ENCODE data around the gene CACTIN. TPM values are rescaled to one million over a fixed set of nuclear protein-coding genes. Genes with fewer than 3 reads are reported as not detected.
"Not testable (repeated sequence)": the region's sequence is repeated elsewhere in the genome, so short reads cannot be mapped to it uniquely, and the experiment has no call there.

The CACTIN gene
- total and polyA plus RNA-seq, 4 experiments from 2014 or later = 4.4 to 50.4 (median 30.1) TPM

DNA sequence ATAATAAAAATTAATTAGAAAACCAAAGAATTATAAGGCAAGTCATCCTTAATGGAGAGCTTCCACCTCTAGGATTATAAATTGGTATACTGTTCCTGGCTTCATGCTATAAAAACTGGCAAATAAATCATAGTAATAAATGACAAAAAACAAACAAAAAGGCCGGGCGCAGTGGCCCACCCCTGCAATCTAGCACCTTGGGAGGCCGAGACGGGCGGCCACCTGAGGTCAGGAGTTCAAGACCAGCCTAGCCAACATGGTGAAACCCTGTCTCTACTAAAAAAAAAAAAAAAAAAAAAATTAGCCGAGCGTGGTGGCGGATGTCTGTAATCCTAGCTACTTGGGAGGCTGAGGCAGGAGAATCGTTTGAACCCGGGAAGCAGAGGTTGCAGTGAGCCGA, 56.5 kb downstream of the CACTIN start:
- H3K4me3 Mint-ChIP-seq; H3K27ac Mint-ChIP-seq; H3K27ac ChIP-seq (ENCODE audit: low read depth, low read length); H3K9me3 ChIP-seq (ENCODE audit: control insufficient read depth in 1 of 2, low read length in 2 of 2); H3K36me3 Mint-ChIP-seq; H3K4me3 ChIP-seq (ENCODE audit: low read length in 2 of 2); H3K27me3 ChIP-seq (ENCODE audit: insufficient read depth, low read length); DNase-seq; H3K9me3 Mint-ChIP-seq; H3K36me3 ChIP-seq (ENCODE audit: insufficient read depth, low read length); H3K27me3 Mint-ChIP-seq: not testable (repeated sequence)
- intact Hi-C loops (cut with micrococcal nuclease) = loop anchor here (5.0 to 10.0 kb wide), 3 partner anchors 63 to 495 kb away; partner anchors contain the start of genes FZR1 and ZBTB7A
- peaks cover 15% of the 10 kb centered on the region for H3K4me1 ChIP-seq (ENCODE audit: insufficient read depth, low read length)
- H3K4me1 Mint-ChIP-seq = peaks cover 3 to 19% (median 15%) of the 10 kb centered on the region in 4 donors
- CTCF ChIA-PET (ENCODE audit: partially characterized antibody) = interaction anchor here (1.1 to 1.5 kb wide), 2 partner anchors 13 to 15 kb away, joined by 3 to 8 read pairs; partner anchors contain the start of genes GIPC3 and MFSD12
- POLR2A ChIA-PET (ENCODE audit: partially characterized antibody) = interaction anchor here (5.8 kb wide), 1 partner anchor 13 kb away, joined by 54 read pairs; the partner anchor contains the start of gene MFSD12

DNA sequence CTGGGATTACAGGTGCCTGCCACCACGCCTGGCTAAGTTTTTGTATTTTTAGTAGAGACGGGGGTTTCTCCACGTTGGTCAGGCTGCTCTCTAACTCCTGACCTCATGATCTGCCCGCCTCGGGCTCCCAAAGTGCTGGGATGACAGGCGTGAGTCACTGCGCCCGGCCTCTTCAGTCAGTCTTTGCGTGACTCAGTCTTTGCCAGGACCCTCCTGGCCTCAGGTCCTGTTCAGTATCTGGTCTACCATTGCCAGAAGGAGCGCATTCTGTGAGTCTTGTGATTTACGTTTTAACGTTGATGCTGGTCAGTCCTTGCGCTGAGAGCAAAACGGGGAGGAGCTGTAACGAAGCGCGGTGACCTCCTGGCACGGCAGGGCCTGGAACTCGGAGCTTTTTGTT, 61.5 kb downstream of the CACTIN start:
- intact Hi-C loops (cut with micrococcal nuclease) = no loop called here
- Histone ChIP-seq H3K4me3 (ENCODE audit: low read length in 2 of 2) (no peak overlapping the region), H3K36me3 (ENCODE audit: insufficient read depth, low read length) (no peaks in the 10 kb centered on the region), H3K4me1 (ENCODE audit: insufficient read depth, low read length) (no peaks in the 10 kb centered on the region), H3K27me3 (ENCODE audit: insufficient read depth, low read length) (no peaks in the 10 kb centered on the region), H3K9me3 (ENCODE audit: control insufficient read depth in 1 of 2, low read length in 2 of 2) (no peaks in the 10 kb centered on the region), H3K27ac (ENCODE audit: low read depth, low read length) (no peak overlapping the region)
- no peak for DNase-seq
- POLR2A ChIA-PET (ENCODE audit: partially characterized antibody) = no interaction called here
- no peak overlapping the region for H3K4me3 Mint-ChIP-seq
- no peak overlapping the region for H3K27ac Mint-ChIP-seq
- CTCF ChIA-PET (ENCODE audit: partially characterized antibody) = interaction anchor here (0.7 to 1.3 kb wide), 2 partner anchors 20 to 196 kb away, joined by 3 read pairs; no protein-coding TSS in a partner anchor
- H3K27me3 Mint-ChIP-seq = no peaks in the 10 kb centered on the region
- no peaks in the 10 kb centered on the region for H3K36me3 Mint-ChIP-seq
- peaks cover 0 to 2% (median 0%) of the 10 kb centered on the region in 8 donors for H3K9me3 Mint-ChIP-seq
- H3K4me1 Mint-ChIP-seq = no peaks in the 10 kb centered on the region

DNA sequence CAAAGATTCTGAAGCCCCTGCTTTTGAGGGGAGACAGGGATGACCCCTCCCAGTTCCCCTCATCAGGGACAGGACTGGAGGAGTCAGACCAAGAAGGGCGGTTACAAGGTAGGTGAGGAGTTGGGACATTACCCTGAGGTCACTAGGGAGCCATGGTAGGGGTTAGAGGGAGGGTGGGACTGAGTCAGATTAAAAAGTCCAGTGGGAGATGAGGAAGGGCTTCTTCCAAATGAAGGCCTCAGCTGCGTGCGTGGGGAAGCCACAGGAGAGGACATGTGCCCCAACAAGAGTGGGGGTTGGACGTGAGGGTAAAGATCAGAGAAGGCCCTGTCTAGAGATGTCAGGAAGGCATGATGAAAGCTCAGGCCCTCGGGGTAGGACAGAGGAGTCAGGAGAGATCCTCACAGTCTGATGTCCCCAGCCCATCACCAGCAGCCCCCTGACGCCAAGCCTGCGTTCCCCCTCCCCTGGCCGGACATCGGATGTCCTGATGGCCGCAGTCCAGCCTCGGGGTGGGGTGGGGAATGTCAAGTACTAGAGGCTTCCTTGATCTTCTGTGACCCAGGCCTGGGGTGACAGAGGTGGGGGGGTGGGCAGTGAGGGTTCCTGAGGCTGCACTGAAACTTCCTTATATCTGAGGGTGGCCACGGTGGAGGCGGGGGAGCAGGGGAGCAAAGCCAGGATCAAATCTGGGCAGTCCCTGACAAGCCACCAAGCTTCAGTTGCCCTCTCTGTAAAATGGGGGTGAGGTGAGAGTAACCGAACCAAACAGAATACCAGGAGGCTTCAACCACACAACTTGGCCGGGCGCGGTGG, 62.7 kb downstream of the CACTIN start:
- no peak for DNase-seq
- Histone ChIP-seq H3K4me1 (ENCODE audit: insufficient read depth, low read length) (no peaks in the 10 kb centered on the region), H3K36me3 (ENCODE audit: insufficient read depth, low read length) (no peaks in the 10 kb centered on the region), H3K9me3 (ENCODE audit: control insufficient read depth in 1 of 2, low read length in 2 of 2) (no peaks in the 10 kb centered on the region), H3K27me3 (ENCODE audit: insufficient read depth, low read length) (no peaks in the 10 kb centered on the region), H3K27ac (ENCODE audit: low read depth, low read length) (no peak overlapping the region), H3K4me3 (ENCODE audit: low read length in 2 of 2) (no peak overlapping the region)
- Mint-ChIP-seq H3K4me1 (no peaks in the 10 kb centered on the region), H3K36me3 (no peaks in the 10 kb centered on the region), H3K9me3 (peaks cover 0 to 2% (median 0%) of the 10 kb centered on the region in 8 donors), H3K4me3 (no peak overlapping the region), H3K27me3 (no peaks in the 10 kb centered on the region), H3K27ac (peak overlapping the region in 1 of 7 donors; percentile 60)
- intact Hi-C loops (cut with micrococcal nuclease) = no loop called here
- ChIA-PET POLR2A (ENCODE audit: partially characterized antibody) (interaction anchor here (1.1 kb wide), 1 partner anchor 10 kb away, joined by 4 read pairs; no protein-coding TSS in a partner anchor), CTCF (ENCODE audit: partially characterized antibody) (no interaction called here)

Other genes starting within 250 kb of the CACTIN start
- gene SMIM24, start 146.3 kb downstream of the CACTIN start, total RNA-seq = not detected
- gene SMIM24, start 146.3 kb downstream of the CACTIN start, polyA plus RNA-seq = not detected
- gene SMIM44, start 143.3 kb downstream of the CACTIN start, total RNA-seq = not detected
- gene SMIM44, start 143.3 kb downstream of the CACTIN start, polyA plus RNA-seq = not detected
- 1 to 10 TPM; 8.3 TPM for gene DOHH, start 126.1 kb downstream of the CACTIN start, total RNA-seq
- gene DOHH, start 126.1 kb downstream of the CACTIN start, polyA plus RNA-seq = 10 to 100 TPM in 1 of 2 donors, 1 to 10 TPM in 1; 3.1 to 13.0 TPM
- gene FZR1, start 120.5 kb downstream of the CACTIN start, total RNA-seq = 10 to 100 TPM; 73.3 to 73.7 TPM
- gene FZR1, start 120.5 kb downstream of the CACTIN start, polyA plus RNA-seq = 10 to 100 TPM in 1 of 2 donors, 1 to 10 TPM in 1; 7.1 to 16.0 TPM
- gene TEKTIP1, start 87.6 kb downstream of the CACTIN start, total RNA-seq = 10 to 100 TPM in 1 of 2 experiments, 1 to 10 TPM in 1; 8.1 to 10.6 TPM
- gene TEKTIP1, start 87.6 kb downstream of the CACTIN start, polyA plus RNA-seq = under 1 TPM in 1 of 2 donors, not detected in 1; 0.55 TPM
- gene MFSD12, start 69.2 kb downstream of the CACTIN start, total RNA-seq = 100 to 1,000 TPM; 128 to 136 TPM
- 10 to 100 TPM; 45.5 to 54.3 TPM for gene MFSD12, start 69.2 kb downstream of the CACTIN start, polyA plus RNA-seq
- gene HMG20B, start 53.8 kb downstream of the CACTIN start, total RNA-seq = 10 to 100 TPM; 48.1 to 51.6 TPM
- gene HMG20B, start 53.8 kb downstream of the CACTIN start, polyA plus RNA-seq = 10 to 100 TPM; 42.4 to 43.0 TPM
- gene GIPC3, start 41.3 kb downstream of the CACTIN start, total RNA-seq = under 1 TPM; 0.64 to 0.70 TPM
- under 1 TPM in 1 of 2 donors, not detected in 1; 0.45 TPM for gene GIPC3, start 41.3 kb downstream of the CACTIN start, polyA plus RNA-seq
- under 1 TPM; 0.64 to 0.70 TPM for gene TBXA2R, start 19.9 kb downstream of the CACTIN start, total RNA-seq
- 1 to 10 TPM in 1 of 2 donors, under 1 TPM in 1; 0.35 to 1.1 TPM for gene TBXA2R, start 19.9 kb downstream of the CACTIN start, polyA plus RNA-seq
- gene PIP5K1C, start 73.7 kb upstream of the CACTIN start, total RNA-seq = 10 to 100 TPM; 28.2 to 29.7 TPM
- 10 to 100 TPM in 1 of 2 donors, 1 to 10 TPM in 1; 1.7 to 19.3 TPM for gene PIP5K1C, start 73.7 kb upstream of the CACTIN start, polyA plus RNA-seq
- gene TJP3, start 81.6 kb upstream of the CACTIN start, total RNA-seq = 10 to 100 TPM; 20.2 to 21.1 TPM
- 10 to 100 TPM; 17.6 to 23.4 TPM for gene TJP3, start 81.6 kb upstream of the CACTIN start, polyA plus RNA-seq
- 10 to 100 TPM; 83.4 to 86.3 TPM for gene APBA3, start 134.9 kb upstream of the CACTIN start, total RNA-seq
- 10 to 100 TPM; 33.1 to 37.0 TPM for gene APBA3, start 134.9 kb upstream of the CACTIN start, polyA plus RNA-seq
- 10 to 100 TPM; 36.7 to 38.6 TPM for gene MRPL54, start 135.9 kb upstream of the CACTIN start, total RNA-seq
- gene MRPL54, start 135.9 kb upstream of the CACTIN start, polyA plus RNA-seq = 100 to 1,000 TPM; 102 to 107 TPM
- not detected for gene RAX2, start 145.4 kb upstream of the CACTIN start, total RNA-seq
- not detected for gene RAX2, start 145.4 kb upstream of the CACTIN start, polyA plus RNA-seq
- 1 to 10 TPM; 7.2 to 9.6 TPM for gene MATK, start 159.6 kb upstream of the CACTIN start, total RNA-seq
- gene MATK, start 159.6 kb upstream of the CACTIN start, polyA plus RNA-seq = 10 to 100 TPM; 19.4 to 27.7 TPM
- 1 to 10 TPM; 1.2 to 3.1 TPM for gene ZFR2, start 242.2 kb upstream of the CACTIN start, total RNA-seq
- 1 to 10 TPM; 3.9 to 4.1 TPM for gene ZFR2, start 242.2 kb upstream of the CACTIN start, polyA plus RNA-seq

Measured in CD4-positive, alpha-beta memory T cell (primary cell).